GM21619 (cell line): ENCODE results near the gene SPNS2.
"Not testable (repeated sequence)": the region's sequence is repeated elsewhere in the genome, so short reads cannot be mapped to it uniquely, and the experiment has no call there.

Experiments
- ATAC-seq: cut with Tn5 transposase; IDR thresholded peaks from one replicate; pipeline ENCODE4 v1.9.1; 2021; ENCODE audit not compliant: unreplicated experiment

The SPNS2 gene

DNA sequence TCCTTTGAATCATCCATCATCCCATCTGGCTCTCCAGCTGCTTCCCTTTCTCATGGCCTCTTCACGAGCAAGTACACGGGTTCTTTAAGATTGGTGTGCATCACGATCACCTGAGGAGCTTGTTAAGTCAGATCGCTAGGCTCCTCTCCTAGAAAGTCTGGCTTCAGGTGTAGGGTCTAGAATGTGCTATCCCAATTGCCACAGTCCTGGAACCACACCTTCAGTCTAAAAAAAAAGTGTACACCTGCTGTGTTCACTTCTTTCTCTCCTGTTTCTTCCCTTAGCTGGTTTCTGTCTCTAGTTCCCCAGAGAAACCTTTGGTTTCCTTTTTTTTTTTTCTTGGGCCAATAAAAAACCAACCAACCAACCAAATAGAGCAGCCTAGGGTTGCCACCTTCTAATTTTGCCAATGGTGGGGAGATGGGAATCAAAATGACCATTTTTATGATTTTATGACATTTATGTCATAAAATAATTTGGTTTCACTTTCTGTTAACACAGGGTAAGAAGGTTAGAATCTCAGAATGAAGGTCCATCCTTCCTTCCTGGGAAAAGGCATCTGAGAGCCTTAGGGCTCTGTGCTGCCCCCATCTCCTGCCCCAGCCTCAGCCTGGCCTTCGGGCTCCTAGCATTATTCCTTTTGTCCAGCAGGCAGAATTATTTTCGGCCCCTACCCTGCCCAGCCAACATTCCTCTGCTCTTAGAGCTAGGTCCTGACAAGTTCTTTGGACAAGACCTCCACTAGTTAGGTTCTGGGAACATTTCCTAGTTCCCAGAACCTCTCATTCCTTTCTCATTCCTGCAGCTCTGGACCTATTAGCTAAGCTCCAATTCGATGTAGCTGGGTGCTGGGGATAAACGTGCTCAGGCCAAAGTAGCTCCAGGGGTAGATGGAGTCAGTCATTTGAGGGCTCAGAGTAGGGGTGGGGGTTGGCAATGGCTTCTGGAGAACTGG is 63.6 kb downstream of the SPNS2 start:
- no peak for ATAC-seq

DNA sequence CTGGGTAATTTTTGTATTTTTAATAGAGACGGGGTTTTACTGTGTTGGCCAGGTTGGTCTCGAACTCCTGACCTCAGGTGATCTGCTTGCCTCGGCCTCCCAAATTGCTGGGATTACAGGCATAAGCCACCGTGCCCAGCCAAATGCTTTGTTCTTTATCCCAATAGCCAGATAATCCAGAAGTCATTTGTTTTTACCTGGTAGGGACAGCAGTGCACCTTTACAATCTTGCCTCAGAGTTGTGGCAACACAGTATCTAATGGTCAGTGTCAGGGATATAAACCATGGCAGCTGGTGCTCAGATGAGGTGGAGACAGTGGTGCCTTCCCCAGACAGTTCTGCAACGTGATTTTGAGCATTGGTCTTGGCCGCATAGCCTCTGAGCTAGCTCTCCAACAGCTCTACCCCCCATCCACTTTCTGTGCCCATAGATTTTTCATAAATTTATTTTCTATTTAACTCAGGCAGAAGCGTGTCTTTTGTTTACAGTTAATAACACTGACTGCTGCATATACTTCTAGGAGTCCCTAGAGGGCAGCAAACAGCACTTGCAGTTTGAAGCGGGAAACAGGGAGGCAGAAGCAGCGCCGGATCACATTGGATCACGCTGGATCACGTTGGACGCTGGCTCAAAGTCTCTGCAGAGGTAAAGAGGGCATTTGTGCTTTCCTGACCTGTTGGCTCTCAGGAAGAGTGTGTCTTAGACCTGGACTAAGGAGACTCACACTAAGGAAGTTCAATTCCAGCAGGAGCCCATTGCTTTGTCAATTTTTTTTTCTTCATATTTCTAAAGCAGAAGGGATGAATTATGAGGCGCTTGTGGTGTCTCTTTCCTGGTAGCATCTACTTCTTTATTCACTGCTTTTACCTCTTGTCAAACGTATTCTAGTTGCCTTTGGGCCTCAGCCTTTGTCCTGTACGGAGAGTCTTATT is 66.8 kb downstream of the SPNS2 start:
- no peak for ATAC-seq

DNA sequence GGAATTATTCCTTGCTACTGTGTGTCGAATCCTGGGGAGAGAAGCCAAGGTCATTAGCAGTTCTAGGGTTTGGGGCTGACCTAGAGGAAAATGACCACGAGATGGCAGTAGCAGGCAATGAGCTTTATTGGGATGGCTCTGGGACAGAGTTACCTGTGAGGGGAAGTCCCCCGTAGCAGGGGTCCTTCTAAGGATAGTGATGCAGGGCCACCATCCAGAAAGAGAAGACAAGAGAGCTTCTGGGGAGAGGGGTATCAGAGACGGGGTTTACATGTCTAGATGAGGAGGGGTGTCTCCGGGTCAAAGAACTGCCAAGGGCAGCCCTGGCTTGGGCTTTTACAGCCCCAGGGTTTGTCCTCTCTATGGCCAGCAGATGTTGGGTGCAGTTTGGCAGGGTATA is 68.1 kb downstream of the SPNS2 start:
- no peak for ATAC-seq

DNA sequence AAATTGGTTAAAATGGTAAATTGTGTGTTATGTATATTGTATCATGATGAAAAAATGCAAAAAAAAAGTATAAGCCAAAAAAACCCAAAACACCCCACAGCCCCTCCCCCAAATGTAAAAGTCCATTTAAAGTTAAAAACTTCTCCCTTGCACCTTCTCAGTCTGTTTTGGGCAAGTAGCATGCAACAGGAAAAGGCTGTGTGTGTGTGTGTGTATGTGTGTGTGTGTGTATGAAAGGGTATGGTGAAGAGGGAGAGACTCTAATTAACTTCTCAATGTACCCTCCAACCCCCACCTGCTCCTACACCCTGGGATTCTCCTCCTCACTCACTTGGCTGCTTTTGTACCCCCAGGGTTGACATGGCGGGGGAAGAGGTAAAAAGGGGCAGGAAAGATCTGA is 70.9 kb downstream of the SPNS2 start:
- ATAC-seq: no peak

DNA sequence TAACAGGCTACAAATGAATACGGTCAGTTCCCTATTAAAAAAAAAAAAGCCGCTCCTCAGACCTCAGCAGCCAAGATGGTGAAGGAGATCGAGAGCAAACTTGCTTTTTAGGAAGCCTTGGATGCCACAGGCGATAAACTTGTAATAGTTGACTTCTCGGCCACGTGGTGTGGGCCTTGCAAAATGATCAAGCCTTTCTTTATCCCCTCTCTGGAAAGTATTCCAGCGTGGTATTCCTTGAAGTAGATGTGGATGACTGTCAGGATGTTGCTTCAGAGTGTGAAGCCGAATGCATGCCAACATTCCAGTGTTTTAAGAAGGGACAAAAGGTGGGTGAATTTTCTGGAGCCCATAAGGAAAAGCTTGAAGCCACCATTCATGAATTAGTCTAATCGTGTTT is 73.5 kb downstream of the SPNS2 start:
- ATAC-seq: no peak

DNA sequence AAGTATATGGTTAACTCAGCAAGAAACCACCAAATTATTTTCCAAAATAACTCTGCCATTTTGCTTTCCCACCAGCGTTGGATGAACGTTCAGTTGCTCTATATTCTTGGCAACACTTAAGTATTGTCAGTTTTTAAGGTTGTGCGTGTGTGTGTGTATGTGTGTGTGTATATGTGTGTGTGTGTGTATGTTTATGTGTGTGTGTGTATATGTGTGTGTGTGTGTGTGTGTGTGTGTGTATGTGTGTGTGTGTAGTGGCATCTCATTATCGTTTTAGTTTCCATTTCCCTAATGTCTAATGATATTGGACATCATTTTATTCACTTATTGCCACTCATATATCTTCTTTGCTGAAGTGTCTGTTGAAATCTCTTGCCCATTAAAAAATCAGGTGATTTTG is 74.4 kb downstream of the SPNS2 start:
- no peak for ATAC-seq

DNA sequence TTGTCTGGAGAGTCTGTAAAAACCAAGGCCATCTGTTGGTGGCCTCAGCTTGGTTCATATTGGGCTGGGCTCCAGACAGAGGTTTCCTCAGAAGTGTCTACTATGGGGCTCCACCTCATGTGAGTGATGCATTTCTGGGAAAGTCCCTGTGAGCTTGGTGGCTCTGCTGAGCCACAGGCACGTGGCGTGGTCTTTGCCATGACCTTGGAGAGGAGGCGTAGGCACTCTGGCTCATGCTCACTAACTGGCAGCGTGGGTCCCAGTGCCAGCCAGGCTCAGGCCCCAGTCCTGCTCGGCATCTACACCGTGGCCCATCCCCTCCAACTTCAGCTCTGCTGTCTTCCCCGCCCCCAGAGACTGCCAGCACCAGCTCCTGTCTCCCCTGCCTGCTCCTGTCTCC is 75.0 kb downstream of the SPNS2 start:
- no peak for ATAC-seq

DNA sequence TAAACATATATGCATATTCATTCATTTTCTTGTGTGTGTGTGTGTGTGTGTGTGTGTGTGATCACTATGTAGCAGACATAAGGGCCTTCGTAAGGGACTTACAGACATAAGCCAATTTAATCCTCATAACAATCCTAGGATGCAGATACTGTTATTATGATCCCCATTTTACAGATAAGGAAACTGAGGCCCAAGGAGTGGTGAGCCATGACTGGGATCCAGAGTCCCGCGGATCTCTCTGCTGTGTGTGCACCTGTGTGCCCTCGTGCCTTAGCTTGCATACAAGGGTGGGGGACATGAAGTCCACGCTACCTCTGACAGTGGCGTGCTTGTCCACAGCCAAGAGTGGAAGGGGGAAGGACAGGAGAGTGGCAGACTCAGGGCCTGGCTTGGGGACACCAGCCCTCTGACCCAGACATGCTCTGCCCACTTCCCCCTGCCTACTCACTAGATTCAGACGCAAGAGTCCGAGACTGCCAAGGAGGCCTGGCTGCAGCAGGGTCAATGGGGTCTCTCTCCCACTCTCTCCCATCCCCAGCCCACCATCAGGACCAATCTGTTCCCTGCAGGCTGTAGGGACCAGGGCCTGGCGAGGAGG is 75.9 kb downstream of the SPNS2 start:
- ATAC-seq: no peak

DNA sequence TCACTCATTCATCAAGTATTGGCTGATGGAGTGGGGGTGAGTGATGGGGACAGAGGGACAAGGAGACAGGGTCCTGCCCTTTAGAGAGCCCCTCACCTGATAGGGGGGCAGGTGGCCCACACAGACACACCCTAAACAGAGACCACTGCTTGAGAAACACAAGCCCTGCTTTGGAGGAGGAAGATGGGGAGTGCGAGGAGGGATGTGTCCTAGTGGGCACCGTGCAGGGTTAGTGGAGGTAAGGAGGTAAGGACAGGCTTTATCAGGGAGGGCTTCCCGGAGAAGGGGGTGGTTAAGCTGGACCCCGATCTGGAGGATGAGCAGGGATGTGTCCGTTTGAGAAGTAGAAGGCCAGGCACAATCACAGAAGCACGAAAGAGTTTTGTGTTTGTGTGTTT is 77.5 kb downstream of the SPNS2 start:
- no peak for ATAC-seq

DNA sequence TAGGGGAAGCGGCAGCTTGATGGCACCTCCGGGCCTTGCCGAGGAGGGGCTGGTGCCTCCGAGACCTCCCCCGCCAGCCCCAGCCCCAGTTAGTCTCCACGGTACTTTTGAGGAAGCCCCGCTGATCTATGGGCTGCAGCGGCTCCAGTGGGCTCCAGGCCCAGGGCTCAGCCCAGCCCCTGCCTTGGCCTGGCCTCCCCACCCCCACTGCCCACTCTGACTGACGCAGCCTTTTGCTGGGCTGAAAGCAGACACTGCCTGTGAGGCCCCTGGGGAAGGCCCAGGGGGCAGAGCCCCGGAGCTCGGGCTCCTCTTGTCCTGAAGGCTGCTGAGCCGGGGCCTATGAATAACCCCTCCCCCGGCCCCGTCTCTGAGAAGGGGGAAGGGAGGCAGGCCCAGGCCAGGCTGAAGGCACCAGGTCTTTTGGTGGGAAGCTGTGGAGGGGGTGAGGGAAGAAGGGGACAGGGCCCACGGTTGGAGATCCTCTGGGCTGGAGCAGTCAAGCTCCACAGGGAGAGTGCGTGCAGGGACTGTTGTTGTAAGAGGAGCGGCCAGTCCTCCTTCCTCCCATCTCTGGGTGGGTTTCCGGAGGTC is 78.1 kb downstream of the SPNS2 start:
- no peak for ATAC-seq

DNA sequence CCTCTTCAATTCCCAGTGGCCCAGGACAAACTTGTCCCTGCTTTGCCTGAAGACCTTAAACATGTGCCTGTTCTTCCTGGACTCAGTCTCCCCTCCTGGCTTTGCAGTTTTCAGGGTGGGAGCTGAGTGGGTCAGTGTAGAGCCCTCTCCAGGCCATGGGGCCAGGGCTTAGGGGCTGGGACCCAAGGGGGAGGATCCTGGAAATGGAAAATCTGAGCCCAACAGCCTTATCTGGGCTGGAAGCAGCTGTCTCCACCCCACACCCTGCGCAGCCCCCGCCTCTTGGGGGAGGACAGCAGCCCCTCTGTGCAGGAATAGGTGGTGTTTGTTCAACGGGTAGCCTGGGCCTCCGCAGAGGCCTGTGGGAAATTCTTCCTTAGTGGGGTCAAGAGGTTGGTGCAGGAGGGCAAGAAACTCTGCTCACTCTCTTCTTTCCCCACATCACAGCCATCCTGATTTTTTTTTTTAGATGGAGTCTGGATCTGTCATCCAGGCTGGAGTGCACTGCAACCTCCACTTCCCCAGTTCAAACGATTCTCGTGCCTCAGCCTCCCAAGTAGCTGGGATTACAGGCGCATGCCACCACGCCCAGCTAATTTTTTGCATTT is 78.8 kb downstream of the SPNS2 start:
- ATAC-seq: no peak

DNA sequence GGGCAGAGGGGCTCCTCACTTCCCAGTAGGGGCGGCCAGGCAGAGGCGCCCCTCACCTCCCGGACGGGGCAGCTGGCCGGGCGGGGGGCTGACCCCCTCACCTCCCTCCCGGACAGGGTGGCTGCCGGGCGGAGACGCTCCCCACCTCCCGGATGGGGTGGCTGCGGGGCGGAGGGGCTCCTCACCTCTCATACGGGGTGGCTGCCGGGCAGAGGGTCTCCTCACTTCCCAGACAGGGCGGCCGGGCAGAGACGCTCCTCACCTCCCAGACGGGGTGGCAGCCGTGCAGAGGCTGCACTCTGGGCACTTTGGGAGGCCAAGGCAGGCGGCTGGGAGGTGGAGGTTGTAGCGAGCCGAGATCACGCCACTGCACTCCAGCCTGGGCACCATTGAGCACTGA is 79.7 kb downstream of the SPNS2 start:
- not testable (repeated sequence) for ATAC-seq

DNA sequence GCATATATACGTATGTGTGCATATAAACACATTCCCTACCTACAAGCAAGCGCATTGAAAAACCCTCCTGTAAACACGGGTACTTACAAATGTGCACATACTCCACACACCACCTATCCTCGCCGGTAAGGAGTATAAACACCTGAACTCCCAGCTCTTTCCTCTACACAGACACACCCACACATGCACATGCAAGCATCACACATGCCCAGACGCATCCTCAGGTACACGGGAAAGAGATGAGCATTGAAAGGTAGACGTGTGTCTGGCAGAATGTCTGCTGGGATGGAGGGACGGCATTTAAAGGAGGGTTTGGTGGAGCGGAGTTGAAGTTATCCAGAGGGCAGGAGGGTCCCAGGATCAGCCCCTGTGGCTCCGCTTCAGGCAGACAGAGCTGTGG is 81.0 kb downstream of the SPNS2 start:
- ATAC-seq: no peak

DNA sequence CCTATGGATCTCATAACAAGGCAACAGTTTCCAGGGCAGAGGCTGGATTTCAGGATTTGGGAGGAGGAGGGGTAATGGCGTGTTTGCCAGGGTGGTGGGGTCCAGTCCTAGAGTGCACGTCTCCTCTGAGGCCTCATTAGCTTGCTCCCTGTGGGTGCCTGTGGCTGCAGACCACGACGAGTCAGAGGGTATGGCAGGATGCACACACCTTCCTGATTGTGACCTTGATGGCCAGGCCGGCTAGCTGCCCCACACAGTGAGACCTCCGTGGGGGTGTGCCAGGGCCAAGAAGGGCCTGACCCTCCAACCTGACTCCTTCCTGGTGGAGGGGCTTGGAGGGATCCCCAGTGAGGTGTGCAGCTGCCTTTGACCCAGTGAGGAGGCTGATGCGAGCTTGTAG is 81.6 kb downstream of the SPNS2 start:
- no peak for ATAC-seq

DNA sequence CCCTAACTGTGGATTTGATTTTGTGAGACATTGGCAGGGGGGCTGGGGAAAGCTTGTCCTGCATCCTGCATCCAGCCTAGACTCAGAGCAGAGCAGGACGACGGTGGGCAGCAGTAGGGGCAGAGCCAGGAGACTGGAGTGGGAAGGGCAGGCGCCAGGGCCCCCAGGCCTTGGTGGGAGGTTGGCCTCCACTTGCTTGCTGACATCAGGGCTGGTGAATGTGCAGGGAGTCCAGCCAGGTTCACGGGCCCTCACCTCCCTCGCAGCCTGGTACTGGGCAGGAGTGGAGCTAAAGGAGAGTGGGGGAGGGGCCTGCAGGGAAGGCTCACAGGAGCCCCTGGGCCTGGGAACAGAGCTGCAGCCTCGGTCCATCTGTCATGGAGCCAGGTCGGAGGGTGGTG is 83.4 kb downstream of the SPNS2 start:
- no peak for ATAC-seq

DNA sequence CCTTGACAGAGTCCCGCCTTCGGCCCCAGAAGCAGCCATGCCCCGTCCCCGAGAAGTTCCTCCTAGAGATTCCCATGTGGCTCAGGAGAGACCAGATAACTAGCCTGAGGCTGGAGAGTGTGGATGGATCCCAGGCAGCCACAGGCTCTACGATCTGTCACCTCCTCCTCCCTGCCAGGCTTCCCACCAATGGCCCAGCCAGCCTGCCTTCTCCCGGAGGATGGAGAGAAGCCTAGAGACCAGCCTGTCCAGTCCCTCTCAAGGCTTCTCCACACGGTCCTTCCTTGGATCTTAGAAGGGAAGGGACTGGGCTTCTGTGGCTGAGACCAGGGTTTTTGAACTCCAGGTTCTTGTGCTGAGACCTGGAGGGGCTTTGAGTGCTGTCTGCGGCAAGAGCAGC is 84.0 kb downstream of the SPNS2 start:
- ATAC-seq: no peak

DNA sequence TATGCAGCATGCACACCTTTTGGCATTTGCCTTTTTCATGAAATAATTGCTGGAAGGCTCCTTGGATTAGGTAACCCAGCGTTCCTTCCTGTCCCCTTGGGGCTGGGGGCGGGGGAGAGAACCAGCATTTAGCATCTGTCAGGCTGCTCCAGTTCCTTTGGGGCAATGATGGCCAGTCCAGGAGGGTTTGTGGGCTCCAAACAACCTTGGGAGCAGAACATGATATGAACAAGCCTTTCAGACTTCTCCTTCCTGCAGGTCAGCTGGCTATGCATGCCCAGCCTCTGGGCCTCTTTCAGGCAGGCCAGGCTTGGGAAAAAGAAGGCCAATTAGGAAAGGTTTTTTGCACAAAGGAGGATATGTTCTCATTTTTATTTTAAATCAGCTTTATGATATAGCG is 84.5 kb downstream of the SPNS2 start:
- no peak for ATAC-seq

DNA sequence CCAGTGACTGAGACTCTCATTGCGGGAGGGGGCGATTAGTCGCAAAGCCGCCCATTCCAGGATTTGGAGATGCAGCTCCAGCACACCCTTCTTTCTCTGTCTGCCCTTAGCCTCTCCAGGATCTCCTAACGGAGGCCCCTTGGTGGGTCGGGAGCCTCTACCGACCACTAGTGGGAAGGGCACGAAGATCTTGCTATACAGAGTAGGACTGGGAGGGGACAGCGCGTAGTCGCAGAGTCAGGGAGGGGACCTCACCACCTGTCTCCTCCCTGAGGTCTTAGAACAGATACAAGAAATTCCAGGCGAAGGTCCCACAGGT is 85.1 kb downstream of the SPNS2 start:
- no peak for ATAC-seq

DNA sequence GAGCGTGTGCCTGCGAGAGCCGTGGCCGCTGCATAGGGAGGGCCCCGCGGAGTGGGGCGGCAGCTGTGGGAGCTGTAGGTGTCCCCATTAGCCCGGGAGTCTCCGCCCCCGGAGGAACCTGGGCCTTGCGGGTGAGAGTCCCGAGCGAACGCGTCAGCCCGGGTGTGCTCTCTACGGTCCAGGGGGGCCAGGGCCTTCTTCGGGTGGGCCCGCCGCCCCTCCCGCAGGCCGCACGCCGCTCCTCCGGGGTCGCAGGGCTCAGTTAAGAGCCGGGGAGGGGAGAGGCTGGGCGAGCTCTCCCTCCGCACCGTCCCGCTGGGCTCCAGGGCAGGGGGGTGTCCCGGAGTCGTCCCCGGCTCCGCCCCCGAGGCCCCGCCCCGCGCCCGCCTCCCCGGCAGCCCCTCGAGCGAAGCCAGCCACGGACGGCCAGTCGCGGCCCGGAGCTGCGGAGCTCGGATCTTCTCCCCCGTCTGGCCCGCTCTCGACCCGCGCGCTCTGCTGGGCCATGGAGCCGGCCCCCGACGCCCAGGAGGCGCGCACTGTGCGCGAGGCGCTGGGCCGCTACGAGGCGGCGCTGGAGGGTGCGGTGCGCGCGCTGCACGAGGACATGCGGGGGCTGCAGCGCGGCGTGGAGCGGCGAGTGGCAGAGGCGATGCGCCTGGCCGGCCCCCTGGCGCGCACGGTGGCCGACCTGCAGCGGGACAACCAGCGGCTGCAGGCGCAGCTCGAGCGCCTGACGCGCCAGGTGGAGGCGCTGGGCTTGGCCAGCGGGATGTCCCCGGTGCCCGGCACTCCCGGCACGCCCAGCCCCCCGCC is 85.6 kb downstream of the SPNS2 start, which contains the start of gene SMTNL2:
TSS of gene SMTNL2 (plus strand) at position 429 of the 816 bp plus-strand sequence. CDS start at position 506, 77 bp downstream.
- no peak for ATAC-seq
